GM21367 (cell line): ENCODE results near the gene DENND4B.
A peak's percentile ranks its signal among the peaks of the same experiment; 100 is the strongest.
"Not testable (repeated sequence)": the region's sequence is repeated elsewhere in the genome, so short reads cannot be mapped to it uniquely, and the experiment has no call there.

Source experiments
- ATAC-seq: cut with Tn5 transposase; IDR thresholded peaks from one replicate; pipeline ENCODE4 v1.9.1; 2021; ENCODE audit not compliant: unreplicated experiment

DENND4B gene

DNA sequence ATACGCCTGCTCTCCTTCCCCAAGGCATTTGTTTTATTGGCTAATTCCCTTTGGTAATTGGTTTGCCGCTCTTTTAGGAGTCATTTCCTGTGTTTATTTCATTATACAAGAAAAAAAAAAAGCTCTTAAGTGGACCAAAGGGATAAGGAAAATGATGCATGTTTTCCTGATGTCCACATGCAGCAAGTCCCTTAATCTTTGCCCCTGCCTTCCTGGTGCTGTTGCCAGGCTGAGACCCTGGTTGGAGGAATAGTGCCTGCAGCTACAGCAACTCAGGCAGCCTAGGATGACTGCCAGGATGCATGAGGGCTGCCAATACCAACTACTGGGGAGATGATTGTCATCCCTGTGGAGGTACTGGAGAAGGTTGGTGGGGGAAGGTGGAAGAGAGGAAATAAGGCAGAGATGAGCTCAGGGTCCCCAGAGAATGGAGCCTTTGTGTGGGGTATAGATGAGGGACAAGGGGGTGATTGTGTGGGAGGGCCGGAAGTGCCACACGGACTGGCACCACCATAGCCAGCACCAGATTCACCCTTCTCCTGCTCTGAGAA lies 17.7 kb downstream of the DENND4B start:
- no peak for ATAC-seq

DNA sequence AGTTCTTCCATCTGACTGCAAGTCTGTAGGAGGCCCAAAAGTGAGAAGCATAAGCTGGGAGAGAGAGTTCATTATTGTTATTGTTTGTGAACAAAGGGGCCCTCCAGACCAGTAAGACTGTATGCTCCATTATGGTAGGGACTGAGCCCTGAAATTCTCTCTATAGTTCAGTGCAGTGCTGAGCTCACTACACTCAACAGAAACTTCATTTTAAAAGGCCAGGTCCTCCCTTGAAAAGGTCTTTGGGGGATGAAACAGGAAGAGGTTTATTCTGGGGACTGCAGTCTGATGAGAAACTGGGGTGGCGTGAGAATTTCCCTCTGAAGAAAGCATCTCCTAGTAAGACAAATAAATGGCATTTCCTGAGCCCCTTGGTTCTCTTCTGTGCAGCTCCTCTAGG lies 18.3 kb downstream of the DENND4B start:
- ATAC-seq = no peak

DNA sequence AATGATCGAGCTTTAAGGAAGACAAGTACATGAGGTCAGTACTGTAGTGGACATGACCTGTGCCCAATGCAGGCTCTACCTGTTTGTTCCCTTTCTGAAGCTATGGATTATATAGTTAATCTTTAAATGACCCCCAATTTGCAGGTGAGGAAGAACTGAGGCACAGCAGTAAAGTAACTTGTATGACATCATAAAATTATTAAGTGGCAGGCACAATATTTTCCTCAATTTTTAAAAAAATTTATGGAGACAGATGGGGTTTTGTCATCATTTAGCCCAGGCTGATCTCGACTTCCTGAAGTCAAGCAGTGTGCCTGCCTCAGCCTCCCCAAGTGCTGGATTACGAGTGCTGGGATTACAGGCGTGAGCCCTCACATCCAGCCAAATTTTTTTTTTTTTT lies 20.1 kb downstream of the DENND4B start:
- ATAC-seq = no peak

DNA sequence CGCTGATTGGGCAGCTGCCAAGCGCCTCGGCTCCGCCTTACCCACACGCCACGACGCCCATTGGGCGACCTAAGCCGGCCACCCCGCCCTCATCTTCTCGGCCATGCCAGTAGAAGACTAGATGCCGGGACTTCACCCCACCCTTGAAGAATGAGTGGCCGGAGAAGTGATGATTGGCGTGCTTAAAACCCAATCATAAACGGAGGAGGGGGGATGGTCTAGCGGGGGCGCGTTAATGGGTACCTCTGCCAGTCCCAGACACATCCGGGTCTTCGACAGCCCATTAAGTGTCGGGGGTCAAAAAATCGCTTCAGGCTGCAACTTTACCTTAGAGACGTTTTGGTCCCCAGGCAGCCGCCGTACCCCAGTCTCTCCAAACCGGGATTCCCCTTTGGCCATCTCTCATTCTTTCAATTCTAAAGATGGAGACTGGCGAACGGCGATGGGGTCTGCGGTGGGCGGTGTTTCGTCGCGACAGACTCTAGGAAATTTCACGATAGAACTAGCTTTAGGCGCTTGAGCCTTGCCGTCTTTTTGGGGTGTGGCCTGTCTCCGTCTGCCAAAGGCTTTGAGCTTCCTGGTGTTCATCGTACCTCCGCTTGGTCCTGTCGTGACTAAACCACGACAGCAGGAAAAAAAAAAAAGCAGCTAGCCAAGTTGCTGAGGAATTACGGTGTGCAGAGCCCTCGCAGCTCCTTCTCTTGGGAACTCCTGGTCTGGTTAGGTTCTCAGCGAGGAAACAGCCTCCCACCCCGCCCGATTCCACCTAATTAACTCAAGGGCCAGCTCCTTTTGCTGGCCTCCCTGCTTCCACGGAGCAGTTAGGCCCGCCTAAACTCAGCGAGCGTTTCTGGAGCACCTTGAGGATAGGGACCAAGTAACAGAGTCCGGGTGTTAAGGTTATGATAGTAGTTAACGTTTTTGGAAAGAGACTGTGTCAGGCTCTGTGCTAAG lies 23.3 kb downstream of the DENND4B start, which contains the start of gene GATAD2B:
Gene GATAD2B, minus strand, starts transcription at position 1 of the 954 bp plus-strand sequence. CDS start 94,625 bp downstream, outside the sequence.
- peak; percentile 81 for ATAC-seq

DNA sequence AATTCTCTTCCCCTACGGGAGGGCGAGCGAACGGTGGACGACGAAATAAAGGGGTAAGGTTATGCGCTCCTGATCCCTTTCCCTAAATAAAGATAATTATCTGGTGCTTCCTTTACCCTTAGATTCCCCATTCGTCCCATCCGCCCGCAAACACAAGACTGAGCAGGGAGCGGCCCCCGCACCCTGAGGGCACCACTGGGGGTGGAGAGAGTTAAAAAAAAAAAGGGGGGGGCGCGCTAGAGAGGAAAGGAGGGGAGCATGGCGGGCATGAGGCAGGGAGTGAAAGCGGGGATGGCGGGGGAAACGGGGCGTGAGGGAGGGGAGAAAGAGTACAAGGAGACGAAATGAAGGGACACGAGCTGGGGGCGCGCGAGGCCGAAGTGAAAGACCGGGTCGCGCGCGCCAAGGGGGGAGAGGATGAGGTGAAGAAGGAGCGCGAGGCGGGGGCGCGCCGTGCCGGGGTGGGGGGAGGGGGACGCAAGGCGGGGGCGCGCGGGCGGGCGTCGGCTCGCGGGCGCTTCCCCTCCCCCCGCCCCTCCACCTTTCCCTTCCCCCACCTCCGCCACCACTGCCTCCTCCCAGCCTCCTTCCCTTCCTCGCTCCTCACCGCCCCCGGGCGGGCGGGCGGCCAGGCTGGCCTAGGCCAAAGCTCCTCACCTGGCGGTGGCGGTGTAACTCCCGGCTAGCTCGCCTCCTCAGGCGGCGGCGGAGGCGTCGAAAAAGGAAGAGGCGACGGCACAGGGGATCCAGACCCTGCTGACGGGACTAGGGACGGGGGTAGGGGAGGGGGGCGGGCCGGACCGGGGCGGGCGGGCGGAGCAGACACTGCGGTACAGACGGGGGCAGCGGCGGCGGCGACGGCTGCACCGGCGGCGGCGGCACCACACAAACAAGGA lies 24.2 kb downstream of the DENND4B start:
- peak; percentile 7 for ATAC-seq

DNA sequence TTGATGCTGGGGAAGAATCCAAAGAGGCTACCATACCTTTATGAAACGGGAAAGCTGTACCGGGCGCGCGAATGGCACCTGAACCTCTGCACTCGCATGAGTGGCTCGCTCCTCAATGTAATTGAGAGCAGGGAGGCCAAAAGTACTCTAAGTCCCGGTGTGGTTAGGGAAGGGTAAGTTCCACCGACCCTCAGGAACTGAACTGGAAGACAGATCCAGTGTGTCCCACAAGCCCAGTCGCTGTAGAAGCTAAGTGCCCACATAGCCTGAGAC lies 24.8 kb downstream of the DENND4B start:
- ATAC-seq = no peak

DNA sequence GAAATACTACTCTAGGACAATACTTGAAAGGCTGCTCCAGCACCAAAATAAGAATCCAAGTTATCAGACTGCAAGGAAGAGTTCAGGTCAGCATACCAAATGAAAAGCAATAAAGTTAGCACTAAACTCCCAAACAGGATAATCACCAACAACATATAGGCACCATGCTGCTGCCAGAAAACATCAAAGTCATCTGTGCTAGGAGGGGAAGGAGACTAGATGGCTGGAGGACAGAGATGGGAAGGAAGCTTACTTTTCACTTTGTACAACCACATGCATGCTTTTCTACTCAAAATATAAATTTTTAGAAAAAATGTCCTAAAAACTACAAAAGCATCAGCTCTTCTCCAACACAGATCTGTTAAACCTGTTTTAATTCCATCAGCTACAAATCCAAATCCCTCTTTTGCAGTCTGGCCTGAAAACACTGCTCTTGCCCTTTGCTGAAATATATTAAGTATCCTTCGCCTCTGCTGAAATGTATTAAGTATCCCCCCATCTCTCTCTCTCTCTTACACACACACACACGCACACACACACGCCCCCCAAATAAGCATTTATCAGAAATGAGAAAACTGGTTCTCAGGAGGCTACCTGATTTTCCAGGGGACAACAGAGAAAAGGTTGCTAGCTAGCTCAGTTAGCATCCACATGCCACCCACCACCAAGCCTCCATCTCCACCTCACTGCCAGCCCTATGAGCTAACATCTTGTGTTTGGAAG lies 25.3 kb downstream of the DENND4B start:
- no peak for ATAC-seq

DNA sequence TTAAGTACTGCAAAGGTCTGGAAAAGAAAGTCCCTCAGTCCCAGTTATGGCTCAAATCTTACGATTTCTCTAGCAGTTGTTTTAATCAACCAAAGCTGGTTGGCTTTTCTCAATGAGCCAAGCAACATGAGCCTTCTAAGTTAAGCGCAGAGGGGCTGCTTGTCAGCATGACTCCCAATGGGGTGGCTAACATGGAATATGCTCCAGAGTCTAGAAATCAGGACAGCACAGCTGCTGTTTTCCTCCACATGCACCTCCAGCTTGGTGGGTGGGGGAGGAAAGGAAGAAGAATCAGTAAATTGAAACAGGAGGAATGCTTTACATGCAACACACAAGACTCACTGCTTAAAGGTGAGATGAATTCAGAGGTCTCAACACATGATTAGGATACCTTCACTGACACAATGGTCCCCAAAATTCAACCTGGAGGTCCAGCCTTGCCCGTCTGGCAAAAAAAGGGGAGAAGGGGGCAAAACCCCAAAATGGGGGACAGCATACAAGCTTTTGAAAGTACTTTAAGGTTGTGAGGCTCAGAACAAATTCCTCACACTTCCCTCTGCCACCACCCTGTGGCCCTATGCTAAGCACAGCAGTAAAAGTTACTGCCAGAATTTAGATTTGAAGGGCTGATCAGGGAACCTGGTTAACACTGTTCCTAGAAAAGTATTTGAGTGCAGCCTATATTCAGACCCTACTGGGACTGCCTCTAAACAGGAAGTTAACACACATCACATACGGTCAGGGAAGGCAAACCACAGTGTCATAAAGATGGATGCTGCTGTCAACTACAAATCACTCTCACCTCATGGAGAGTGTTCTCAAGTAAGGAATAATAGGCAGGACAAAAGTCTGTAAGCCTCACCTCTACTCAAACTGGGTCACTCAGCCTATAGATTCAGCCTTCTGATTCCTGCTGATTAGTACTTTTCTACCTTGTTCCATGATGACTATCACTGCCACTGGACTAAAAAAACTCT lies 26.4 kb downstream of the DENND4B start:
- ATAC-seq = no peak

DNA sequence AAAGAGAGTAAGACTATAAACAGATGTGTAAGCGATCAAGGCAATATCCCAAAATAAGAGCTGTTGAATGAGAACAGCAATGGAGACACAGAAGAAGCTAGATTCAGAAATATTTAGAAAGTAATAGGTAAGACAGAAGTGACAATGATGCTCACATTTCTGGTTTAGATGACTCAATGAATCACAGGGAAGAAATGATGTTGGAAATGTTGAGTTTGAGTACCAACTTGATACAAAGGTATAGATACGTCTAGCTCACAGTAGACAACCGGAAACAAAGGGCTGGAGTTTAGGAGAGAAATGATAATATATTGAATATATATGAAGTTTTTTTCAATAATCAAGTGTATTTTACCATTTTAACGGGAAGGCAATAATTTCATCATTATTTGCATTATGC lies 30.2 kb downstream of the DENND4B start:
- ATAC-seq = no peak

DNA sequence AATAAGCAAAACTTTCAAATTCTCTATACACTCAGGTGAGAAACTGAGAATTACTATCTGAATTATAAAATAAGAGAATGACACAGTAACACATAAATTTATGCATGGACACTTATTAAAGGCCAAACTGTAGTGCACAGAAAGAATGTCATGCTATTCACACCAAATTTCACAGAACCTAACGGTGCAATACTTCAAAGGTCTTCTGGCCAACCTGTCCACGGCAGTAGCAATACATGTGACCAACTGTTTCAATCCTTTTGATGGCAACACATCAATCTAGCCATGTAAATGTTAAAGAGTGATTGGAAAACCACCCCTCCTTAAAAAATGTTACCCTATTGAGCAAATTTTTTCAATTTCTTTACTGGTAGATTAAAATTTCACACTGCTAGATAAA lies 34.2 kb downstream of the DENND4B start:
- ATAC-seq = no peak

DNA sequence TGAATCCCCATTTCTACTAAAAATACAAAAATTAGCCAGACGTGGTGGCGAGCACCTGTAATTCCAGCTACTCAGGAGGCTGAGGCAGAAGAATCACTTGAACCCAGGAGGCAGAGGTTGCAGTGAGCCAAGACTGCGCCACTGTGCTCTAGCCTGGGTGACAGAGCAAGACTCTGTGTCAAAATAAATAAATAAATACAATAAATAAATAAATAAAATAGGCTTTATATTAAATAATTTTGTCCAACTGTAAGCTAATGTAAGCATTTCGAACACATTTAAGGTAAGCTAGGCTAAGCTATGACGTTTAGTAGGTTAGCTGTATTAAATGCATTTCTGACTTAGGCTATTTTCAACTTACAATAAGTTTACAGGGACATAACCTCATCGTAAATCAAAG lies 36.0 kb downstream of the DENND4B start:
- not testable (repeated sequence) for ATAC-seq

DNA sequence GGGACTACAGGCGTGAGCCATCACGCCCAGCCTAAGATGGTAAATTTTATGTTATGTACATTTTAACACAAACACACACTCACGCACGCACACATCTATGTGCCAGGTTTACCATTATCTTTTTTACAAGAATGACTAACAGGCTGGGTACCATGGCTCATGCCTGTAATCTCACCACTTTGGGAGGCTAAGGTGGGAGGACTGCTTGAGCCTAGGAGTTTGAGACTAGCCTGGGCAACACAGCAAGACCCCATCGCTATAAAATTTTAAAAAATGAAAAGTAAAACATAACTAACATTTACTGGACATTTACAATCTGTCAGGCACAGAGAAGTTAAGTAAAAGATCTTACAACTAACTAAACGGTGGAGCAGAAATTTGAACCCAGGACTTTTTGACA lies 38.4 kb downstream of the DENND4B start:
- no peak for ATAC-seq

DNA sequence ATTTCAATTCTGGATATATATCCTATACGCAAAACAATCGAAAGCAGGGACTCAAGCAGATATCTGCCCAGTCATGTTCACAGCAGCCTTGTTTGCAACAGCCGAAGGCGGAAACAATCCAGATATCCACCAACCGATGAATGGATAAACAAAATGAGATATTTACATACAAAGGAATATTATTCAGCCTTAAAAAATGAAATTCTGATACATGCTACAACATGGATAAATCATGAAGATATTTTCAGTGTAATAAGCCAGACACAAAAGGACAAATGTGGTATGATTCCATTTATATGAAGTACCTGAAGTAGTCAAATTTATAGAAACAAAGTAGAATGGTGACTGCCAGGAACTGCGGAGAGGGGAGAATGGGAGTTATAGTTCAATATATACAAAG lies 39.4 kb downstream of the DENND4B start:
- no peak for ATAC-seq

DNA sequence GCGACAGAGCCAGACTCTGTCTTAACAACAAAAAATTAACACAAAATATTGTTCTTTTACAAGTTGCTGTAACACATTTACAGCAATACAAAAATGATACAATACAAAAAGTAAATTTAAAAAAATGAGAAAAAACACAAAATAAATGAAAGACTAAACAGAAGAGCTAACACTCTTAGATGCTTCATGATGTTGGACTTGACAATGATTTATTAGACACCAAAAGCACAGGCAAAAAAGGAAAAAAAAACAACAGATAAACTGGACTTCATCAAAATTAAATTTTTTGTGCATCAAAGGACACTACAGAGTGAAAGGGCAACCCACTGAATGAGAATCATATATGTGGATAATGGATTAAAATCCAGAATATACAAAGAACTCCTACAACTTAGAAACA lies 40.1 kb downstream of the DENND4B start:
- no peak for ATAC-seq

DNA sequence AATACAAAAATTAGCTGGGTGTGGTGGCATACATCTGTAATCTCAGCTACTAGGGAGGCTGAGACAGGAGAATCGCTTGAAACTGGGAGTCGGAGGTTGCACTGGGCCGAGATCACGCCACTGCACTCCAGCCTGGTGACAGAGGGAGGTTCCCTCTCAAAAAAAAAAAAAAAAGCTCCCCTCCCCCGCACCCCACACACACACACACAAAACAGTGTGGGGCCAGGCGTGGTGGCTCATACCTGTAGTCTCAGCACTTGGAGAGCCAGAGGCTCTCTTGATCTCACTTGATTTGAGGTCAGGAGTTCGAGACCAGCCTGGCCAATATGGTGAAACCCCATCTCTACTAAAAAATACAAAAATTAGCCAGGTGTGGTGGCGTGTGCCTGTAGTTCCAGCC lies 40.6 kb downstream of the DENND4B start:
- ATAC-seq = not testable (repeated sequence)

DNA sequence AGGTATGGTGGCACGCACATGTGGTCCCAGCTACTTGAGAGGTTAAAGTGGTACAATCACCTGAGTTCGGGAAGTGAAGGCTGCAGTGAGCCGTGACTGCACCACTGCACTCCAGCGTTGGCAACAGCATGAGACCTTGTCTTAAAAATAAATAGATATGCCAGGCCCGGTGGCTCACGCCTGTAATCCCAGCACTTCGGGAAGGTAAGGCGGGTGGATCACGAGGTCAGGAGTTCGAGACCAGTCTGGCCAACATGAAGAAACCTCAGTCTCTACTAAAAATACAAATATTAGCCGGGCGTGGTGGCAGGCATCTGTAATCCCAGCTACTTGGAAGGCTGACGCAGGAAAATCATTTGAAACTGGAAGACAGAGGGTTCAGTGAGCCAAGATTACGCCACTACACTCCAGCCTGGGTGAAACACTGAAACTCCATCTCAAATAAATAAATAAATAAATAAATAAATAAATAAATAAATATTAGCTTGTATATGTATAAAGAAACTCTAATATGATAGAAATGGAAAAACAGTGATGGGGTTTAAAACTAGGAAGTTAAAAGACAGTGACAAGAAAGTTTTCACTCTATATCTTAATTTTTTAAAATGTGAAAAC lies 42.6 kb downstream of the DENND4B start:
- no peak for ATAC-seq

DNA sequence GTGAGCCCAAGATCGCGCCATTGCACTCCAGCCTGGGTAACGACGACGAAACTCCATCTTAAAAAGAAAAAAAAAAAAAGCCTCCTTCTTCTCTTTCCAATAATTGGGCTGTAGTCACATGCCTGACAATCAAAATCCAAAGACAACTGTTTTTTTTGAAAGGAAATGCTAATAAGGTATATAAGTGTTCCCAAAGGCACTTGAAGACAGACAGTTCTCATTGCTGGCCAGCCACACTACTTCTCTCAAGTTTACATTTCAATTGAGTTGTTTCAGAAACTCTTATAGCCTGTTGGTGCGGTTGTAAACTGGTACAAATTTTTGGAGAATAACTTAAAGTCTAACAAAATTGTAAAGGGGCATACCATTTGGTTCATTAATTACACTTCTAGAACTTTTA lies 47.0 kb downstream of the DENND4B start:
- no peak for ATAC-seq

DNA sequence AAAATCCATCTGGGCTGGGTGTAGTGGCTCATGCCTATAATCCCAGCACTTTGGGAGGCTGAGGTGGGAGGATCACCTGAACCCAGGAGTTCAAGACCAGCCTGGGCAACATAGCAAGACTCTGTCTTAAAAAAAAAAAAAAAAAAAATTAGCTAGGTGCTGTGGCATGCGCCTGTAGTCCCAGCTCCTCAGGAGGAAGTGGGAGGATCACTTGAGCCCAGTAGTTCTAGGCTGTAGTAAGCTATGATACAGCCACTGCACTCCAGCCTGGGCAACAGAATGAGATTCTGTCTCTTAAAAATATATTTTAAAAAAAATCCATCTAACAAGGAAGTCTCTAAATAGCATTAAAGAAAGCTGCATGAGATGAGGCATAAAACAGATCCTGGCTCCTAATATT lies 50.7 kb downstream of the DENND4B start:
- ATAC-seq = not testable (repeated sequence)

DNA sequence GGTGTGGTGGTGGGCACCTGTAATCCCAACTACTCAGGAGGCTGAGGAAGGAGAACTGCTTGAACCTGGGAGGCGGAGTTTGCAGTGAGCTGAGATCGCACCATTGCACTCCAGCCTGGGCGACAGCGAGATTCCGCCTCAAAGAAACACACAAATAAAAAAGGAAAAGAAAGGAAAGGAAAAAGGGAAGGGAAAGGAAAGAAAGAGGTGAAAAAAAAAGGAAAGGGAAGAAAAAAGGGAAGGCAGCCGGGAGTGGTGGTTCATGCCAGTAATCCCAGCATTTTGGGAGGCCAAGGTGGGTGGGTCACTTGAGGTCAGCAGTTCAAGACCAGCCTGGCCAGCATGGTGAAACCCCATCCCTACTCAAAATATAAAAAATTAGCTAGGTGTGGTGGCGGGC lies 55.5 kb downstream of the DENND4B start:
- ATAC-seq = not testable (repeated sequence)
